Pulmonary artery endothelial cell (primary cell): ENCODE results near the gene CPTP. TPM values are rescaled to one million over a fixed set of nuclear protein-coding genes. Genes with fewer than 3 reads are reported as not detected.

Experiments
- DNase-seq: peaks from one replicate; pipeline ENCODE4 v3.0.0-alpha.2; 2011; ENCODE audit warnings: low read depth, low spot score
- total RNA-seq: library from RNA; depleted of rRNA; stranded (reverse); fragments of >200 nt; gene quantifications from 2 replicates; pipeline ENCODE4 v1.2.3, GENCODE V29; 2014

The CPTP gene
- total RNA-seq, 1 donor from 2014 or later, result 12.3 TPM

GRCh38 chr1:1348420-1349255, 24.0 kb downstream of the CPTP start:
- no peak for DNase-seq

- no peak for DNase-seq
Observed at GRCh38 chr1:1349256-1350012, 24.8 kb downstream of the CPTP start, which contains the start of gene DVL1. Gene DVL1, minus strand, starts transcription at chr1:1349418. Its CDS starts 353 bp downstream, at chr1:1349065.

- no peak for DNase-seq
Observed at GRCh38 chr1:1351511-1352427, 27.2 kb downstream of the CPTP start.

GRCh38 chr1:1352786-1353388, 28.3 kb downstream of the CPTP start:
- DNase-seq, result no peak

- DNase-seq, result no peak
Observed at GRCh38 chr1:1353389-1354151, 29.0 kb downstream of the CPTP start.

- DNase-seq, result no peak
Observed at GRCh38 chr1:1354271-1355247, 30.0 kb downstream of the CPTP start.

GRCh38 chr1:1355416-1355815, 30.8 kb downstream of the CPTP start:
- DNase-seq, result no peak

- DNase-seq, result no peak
Observed at GRCh38 chr1:1356166-1356795, 31.7 kb downstream of the CPTP start.

GRCh38 chr1:1356796-1357401, 32.3 kb downstream of the CPTP start:
- no peak for DNase-seq

- DNase-seq, result no peak
Observed at GRCh38 chr1:1357871-1358432, 33.4 kb downstream of the CPTP start.

- DNase-seq, result no peak
Observed at GRCh38 chr1:1358433-1359271, 34.0 kb downstream of the CPTP start, which contains the start of gene MXRA8. Gene MXRA8, minus strand, starts transcription at chr1:1358555. Its CDS starts 51 bp downstream, at chr1:1358504.

GRCh38 chr1:1359308-1359663, 34.7 kb downstream of the CPTP start:
- no peak for DNase-seq

- no peak for DNase-seq
Observed at GRCh38 chr1:1359664-1360468, 35.3 kb downstream of the CPTP start.

GRCh38 chr1:1360506-1361169, 36.0 kb downstream of the CPTP start:
- no peak for DNase-seq

- DNase-seq, result no peak
Observed at GRCh38 chr1:1361233-1361981, 36.8 kb downstream of the CPTP start.
